Activated T-cell treated with anti-CD3 and anti-CD28 coated beads for 4 hours (primary cell): ENCODE data around the gene DTD1.

Source experiments
- DNase-seq: peaks from one replicate; pipeline ENCODE4 v3.0.0-alpha.2; 2020

Gene DTD1

GRCh38 chr20:18587665-18588573 is at the start of gene DTD1:
Gene DTD1 (plus strand): TSS chr20:18588054. CDS start chr20:18588073, 19 bp downstream.
- peak; percentile 69 for DNase-seq

GRCh38 chr20:18541741-18542140 is 46.1 kb upstream of the DTD1 start:
- DNase-seq: no peak

GRCh38 chr20:18543216-18543615 is 44.6 kb upstream of the DTD1 start:
- no peak for DNase-seq

GRCh38 chr20:18543932-18544331 is 43.9 kb upstream of the DTD1 start:
- DNase-seq: no peak

- no peak for DNase-seq
Measured at GRCh38 chr20:18545566-18545965, 42.3 kb upstream of the DTD1 start.

- no peak for DNase-seq
Measured at GRCh38 chr20:18548465-18548864, 39.4 kb upstream of the DTD1 start.

DNA sequence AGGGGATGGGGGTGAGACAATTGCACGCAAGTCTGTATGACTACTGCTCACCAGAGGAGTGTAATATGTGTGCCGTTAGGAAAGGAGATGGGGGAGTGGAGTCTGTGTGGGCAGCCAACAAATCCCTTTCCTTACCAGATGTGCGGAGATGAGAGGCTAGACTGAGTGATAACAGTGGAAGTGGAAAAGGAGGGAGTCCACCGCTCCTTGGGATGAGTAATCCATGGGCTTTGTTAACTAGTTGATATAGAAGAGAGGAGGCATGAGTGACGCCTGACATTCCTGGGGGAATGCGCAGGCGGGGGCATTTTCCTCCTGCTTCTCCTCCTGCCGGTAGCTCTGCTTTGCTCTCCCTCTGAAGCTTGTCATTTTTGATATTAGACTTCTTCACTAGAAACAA is 34.1 kb upstream of the DTD1 start:
- no peak for DNase-seq

DNA sequence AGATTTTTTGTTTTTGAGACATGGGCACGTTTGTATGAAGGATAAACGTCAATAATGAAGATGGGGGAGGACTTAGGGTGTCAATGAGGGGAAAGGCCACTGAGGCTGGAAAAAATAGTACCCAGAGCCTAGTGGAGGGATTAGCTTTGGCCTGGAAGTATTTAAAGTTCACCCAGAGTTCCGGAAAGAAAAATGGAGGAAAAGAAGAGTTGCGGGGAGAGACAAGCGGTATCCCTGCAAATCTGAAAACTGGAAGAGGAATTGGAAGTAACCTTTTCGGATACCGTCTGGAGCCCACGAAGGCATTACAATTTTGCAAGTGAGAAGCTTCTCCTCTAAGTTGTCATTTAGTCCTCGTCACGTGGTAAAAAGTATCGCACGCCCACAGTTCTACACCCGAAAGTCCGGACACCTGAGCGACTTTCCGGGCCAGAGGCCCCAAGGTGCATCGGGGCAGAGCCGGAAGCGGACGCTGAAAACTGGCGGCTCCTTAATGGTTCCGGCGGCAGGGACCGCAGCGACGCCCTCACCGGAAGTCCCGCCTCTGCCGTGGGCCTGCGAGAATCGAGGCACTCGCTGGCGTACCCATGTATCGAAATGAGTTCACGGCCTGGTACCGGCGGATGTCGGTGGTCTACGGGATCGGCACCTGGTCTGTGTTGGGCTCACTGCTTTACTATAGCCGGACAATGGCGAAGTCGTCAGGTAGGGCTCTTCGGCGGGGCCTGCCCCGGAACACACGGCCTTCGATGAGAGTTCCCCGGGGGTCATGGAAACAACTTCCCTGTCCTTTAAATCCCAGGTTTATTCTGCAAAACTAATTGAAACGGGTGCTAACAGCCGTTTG is 20.7 kb upstream of the DTD1 start, which contains the start of gene SMIM26:
Gene SMIM26 (plus strand): TSS at position 541 of the 847 bp plus-strand sequence. CDS start 47 bp downstream, at position 588.
- peak; percentile 90 for DNase-seq

DNA sequence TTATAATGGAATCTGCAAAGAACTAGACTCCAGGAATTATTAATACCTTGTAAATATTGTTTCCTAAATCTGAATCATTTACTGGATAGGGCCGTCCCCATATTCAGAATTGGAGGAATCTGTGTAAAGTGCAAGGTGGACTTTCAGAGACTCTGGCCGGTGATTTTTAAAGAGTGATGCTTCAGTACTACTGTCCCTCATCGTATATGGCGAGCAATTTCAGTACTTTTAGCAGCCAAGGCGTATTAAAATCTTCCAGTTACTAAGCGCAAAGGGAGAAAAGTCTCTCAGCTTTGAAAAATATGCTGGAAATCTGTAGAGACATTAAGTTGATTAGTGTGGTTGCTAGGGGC is 20.1 kb upstream of the DTD1 start:
- no peak for DNase-seq

GRCh38 chr20:18571009-18571408 is 16.8 kb upstream of the DTD1 start:
- DNase-seq: no peak

DNA sequence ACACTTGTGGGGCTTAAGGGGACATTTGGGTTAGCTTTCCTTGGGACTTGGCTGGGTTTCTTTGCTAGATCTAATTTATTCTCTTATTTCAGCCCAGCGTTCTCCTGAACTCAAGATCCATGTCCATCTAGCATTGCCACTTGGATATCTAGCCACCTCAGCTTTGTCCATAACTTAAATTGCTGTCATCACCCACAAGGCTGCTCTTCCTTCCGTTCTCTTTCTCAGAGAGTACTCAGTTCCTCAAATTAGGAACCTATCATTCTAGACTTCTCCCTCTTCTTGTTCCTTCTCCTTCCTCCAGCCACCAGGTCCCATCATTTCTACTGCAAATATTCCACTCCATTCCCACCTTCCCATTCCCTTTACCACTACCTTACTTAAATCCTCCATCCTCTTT is 16.3 kb upstream of the DTD1 start:
- DNase-seq: no peak

- DNase-seq: no peak
Measured at GRCh38 chr20:18577942-18578341, 9.9 kb upstream of the DTD1 start.

DNA sequence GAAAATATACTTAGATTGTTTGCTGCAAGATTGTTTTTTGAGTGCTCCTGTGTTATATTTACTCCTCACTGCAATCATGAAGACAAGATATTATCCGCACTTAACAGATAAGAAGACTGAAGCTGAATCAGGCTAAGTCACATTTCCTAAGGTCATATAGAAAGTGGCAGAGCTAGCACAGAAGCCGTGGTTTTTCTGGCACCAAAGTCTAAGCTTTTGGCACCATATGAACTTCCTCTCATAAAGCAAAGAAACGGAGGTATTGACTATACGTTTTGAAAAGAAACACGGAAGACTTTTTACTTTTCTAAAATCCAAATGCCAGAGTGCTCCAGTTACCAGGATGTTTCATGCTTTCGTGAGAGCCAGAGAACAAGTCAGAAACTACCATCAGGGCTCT is 9.3 kb upstream of the DTD1 start:
- DNase-seq: no peak

- DNase-seq: no peak
Measured at GRCh38 chr20:18580012-18580411, 7.8 kb upstream of the DTD1 start.

- DNase-seq: no peak
Measured at GRCh38 chr20:18585134-18585533, 2.7 kb upstream of the DTD1 start.

DNA sequence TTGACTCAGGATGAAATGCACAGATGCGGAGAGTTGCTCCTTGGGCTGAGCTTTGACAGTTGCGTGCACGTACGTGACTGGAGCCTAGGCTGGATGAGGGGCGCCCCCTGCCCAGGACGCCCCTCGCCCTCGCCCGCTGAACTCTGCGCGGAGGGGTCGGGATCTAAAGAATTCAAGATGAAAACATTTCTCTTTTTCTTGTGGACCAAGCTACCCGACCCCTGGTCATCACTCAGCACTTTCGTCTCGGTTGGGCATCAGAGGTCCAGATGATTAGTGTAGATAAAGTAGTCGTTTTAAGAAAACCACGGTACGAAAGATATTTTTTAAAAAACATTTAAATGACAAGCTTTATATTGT is 700 bp downstream of the DTD1 start:
- no peak for DNase-seq

DNA sequence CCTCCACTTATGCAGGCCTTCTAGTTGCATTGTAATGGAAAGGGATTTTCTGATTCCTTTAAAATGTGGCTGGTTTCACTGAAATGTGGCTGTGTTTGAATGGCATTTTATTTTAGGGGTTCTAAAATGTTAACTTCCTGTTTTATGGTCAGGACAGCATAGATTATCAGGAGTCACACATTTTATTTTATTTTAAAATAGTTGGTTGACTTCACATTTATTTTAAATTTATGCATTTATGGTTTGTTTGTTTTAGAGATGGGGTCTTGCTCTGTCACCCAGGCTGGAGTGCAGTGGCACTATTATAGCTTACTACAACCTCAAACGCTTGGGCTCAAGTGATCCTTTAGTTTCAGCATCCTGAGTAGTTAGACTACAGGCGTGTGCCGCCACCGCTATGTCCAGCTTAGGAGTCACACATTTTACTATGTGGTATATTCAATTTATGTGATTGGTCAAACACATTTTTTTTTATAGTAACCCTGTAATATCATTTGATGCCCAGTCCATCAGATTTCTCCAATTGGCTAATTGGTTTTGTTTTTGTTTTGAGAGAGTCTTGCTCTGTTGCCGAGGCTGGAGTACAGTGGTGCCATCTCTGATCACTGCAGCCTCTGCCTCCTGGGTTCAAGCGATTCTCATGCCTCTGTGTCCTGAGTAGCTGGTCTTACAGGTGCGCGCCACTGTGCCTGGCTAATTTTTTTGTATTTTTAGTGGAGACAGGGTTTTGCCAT is 2.3 kb downstream of the DTD1 start:
- no peak for DNase-seq

DNA sequence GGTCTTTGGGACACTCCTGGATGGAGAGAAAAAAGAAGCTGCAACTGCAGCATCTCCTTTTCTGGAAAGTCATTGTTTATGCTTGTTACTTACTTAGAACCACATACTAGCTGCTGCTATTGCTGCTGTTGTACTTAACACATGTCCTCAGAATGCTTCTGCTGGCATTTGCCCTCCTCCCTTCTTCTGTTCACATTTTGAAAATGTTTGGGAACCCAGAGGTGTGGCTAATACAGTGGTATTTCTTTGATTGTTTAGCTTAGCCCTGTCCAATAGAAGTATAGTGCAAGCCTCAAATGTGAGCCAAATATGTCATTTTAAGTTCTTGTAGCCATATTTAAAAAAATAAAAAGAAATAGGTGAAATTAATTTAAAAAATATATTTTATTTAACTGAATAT is 8.4 kb downstream of the DTD1 start:
- DNase-seq: no peak

GRCh38 chr20:18609741-18610140 is 21.9 kb downstream of the DTD1 start:
- DNase-seq: no peak

DNA sequence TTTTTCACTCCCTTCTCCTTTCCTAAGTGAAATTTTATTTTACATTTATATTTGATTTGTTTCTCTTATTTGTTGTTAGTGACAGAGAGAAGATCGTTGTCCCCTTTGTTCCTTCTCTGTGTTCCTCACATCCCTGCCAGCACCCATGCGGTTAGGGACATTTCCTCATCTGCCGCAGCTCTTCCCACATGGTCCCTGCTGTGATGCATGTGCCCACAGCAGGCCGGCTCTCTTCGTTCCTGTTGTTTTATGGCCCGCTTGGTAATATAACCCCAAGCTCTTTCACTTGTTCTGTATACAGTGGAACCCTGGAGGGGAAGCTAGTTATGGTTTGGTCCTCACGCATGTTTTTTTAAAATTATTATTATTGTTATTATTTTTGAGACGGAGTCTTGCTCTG is 23.6 kb downstream of the DTD1 start:
- DNase-seq: no peak

- DNase-seq: no peak
Measured at GRCh38 chr20:18613553-18613952, 25.7 kb downstream of the DTD1 start.

GRCh38 chr20:18614244-18614643 is 26.4 kb downstream of the DTD1 start:
- DNase-seq: no peak

- no peak for DNase-seq
Measured at GRCh38 chr20:18615020-18615650, 27.3 kb downstream of the DTD1 start.
